ENCODE results near the gene MRPL37. TPM values are rescaled to one million over a fixed set of nuclear protein-coding genes. Genes with fewer than 3 reads are reported as not detected.

MRPL37 gene
- total and polyA plus RNA-seq, 2 of the 8 experiments (the other 6 are each of a cell fraction or from before 2014, with no cell fraction given) = 45.5 to 126 TPM

GRCh38 chr1:54186056-54186455 lies 13.9 kb upstream of the MRPL37 start:
- Histone ChIP-seq H3K23ac (ENCODE audit: insufficient read length) (no peak overlapping the region), H3K79me2 (ENCODE audit: control insufficient read depth in 1 of 2, insufficient read depth in 2 of 2, low read length in 2 of 2) (no peaks in the 10 kb centered on the region), H4K91ac (replicated peaks; ENCODE audit: insufficient read length, low read length) (no peak overlapping the region), H3K27ac (ENCODE audit: low read depth, low read length) (no peak overlapping the region), H2AFZ (ENCODE audit: low read length) (no peak overlapping the region), H3K9me3 (ENCODE audit: insufficient read depth in 2 of 2, low read depth in 1 of 2, low read length in 1 of 2) (no peaks in the 10 kb centered on the region), H2BK5ac (ENCODE audit: low read depth, low read length) (no peak overlapping the region), H2AK5ac (ENCODE audit: low read depth, low read length) (no peak overlapping the region), H3K9ac (replicated peaks in 1 of 4; ENCODE audit: extremely low read depth in 1 of 4, low read depth in 3 of 4, low read length in 3 of 4) (no peak overlapping the region), H3K18ac (ENCODE audit: extremely low read depth, low read length) (no peak overlapping the region), H3K4me1 (replicated peaks in 1 of 4; ENCODE audit: control insufficient read depth in 3 of 4, insufficient read depth in 4 of 4, low read length in 3 of 4) (no peaks in the 10 kb centered on the region), H3K27me3 (replicated peaks in 1 of 4; ENCODE audit: control insufficient read depth in 3 of 4, extremely low read depth in 1 of 4, insufficient read depth in 3 of 4, low read length in 3 of 4) (no peaks in the 10 kb centered on the region), H2BK120ac (replicated peaks; ENCODE audit: low read depth, low read length) (no peak overlapping the region), H2BK15ac (ENCODE audit: low read length) (no peak overlapping the region), H3K4me3 (ENCODE audit: extremely low read depth in 1 of 4, insufficient read depth in 2 of 4, low read depth in 3 of 4, low read length in 4 of 4) (no peak overlapping the region), H3K56ac (replicated peaks; ENCODE audit: insufficient read length, low read depth, low read length) (no peak overlapping the region), H2BK20ac (ENCODE audit: low read length) (no peak overlapping the region), H3K36me3 (ENCODE audit: control insufficient read depth in 2 of 4, insufficient read depth in 4 of 4, low read length in 3 of 4) (peaks cover 0 to 5% (median 0%) of the 10 kb centered on the region in 4 experiments; a peak in 1 of 8 replicates), H4K20me1 (replicated peaks in 1 of 2; ENCODE audit: control insufficient read depth in 1 of 2, insufficient read depth in 2 of 2, low read length in 2 of 2) (peaks cover 0 to 2% of the 10 kb centered on the region in 2 experiments), H3K23me2 (ENCODE audit: low read depth, low read length) (no peaks in the 10 kb centered on the region), H3K4me2 (ENCODE audit: insufficient read depth in 1 of 2, low read depth in 2 of 2, low read length in 2 of 2) (no peak overlapping the region), H3K79me1 (ENCODE audit: low read depth, low read length) (0 out of 2 replicates have a peak, but pooled peaks cover 2% of the 10 kb centered on the region), H3K4ac (replicated peaks; ENCODE audit: insufficient read length, low read depth, low read length) (no peak overlapping the region), H4K8ac (ENCODE audit: extremely low read depth, insufficient read depth, low read length) (no peak overlapping the region), H3K14ac (ENCODE audit: insufficient read length) (no peak overlapping the region), H4K5ac (ENCODE audit: insufficient read length, low read depth, low read length) (no peak overlapping the region), H2BK12ac (ENCODE audit: low read depth, low read length) (no peak overlapping the region)
- FAIRE-seq = no peak
- 82% methylated on average over 3 of the region's 3 CpGs; no CpG with 5 or more reads in 1 of the 2 experiments for WGBS, 2 experiments (ENCODE audit: extremely low coverage in 1 of 2, insufficient coverage in 1 of 2, insufficient read length in 1 of 2, insufficient replicate concordance in 2 of 2, low coverage in 1 of 2, low lambda C conversion rate in 2 of 2, missing lambda C conversion rate in 1 of 2)
- ChIA-PET CTCF (ENCODE audit: partially characterized antibody) (interaction anchor here (1.0 to 2.0 kb wide), 7 partner anchors 9 to 303 kb away, joined by 3 to 7 read pairs (median 5); no protein-coding TSS in a partner anchor), POLR2A (ENCODE audit: partially characterized antibody) (interaction anchor here (0.6 to 2.1 kb wide), 8 partner anchors 8 to 116 kb away, joined by 3 to 5 read pairs (median 4); partner anchors contain the start of genes CYB5RL and MRPL37)
- TF ChIP-seq CTBP2 (IDR thresholded peaks at IDR 0.05; ENCODE audit: borderline replicate concordance, insufficient read depth, insufficient read length, low read length) (no peak), SIX5 (IDR thresholded peaks at IDR 0.05; ENCODE audit: low read depth, low read length) (no peak), USF2 (IDR thresholded peaks at IDR 0.05; ENCODE audit: low read length) (no peak), SIRT6 (IDR thresholded peaks at IDR 0.05; ENCODE audit: low read length) (no peak)
- no peak for DNase-seq (ENCODE audit: low read depth in 1 of 2, low spot score in 2 of 2)

Measured in H1 (cell line).